B cell (primary cell): ENCODE measurements around the gene RPL29.

Experiments used
- CTCF ChIP-seq: fragments of 200-600 bp; IDR thresholded peaks from one replicate; pipeline ENCODE4 v1.8.0; 2022; ENCODE audit warnings: antibody characterized with exemption, mild to moderate bottlenecking
- EZH2 ChIP-seq: IDR thresholded peaks from 2 replicates; pipeline ENCODE4 v1.6.1; 2012; ENCODE audit warnings: borderline replicate concordance, low read depth, mild to moderate bottlenecking, moderate library complexity, low read length; ENCODE audit not compliant: insufficient read depth, poor library complexity, severe bottlenecking

- TF ChIP-seq CTCF (no peak), EZH2 (no peak)
Measured at GRCh38 chr3:52005571-52005986, 9.9 kb upstream of the RPL29 start.
